Tibial artery (tissue), 4 donors: ENCODE measurements around the gene ARHGEF17.
A peak's percentile ranks its signal among the peaks of the same experiment; 100 is the strongest.

ENCODE experiments used
- DNase-seq, 2 donors: peaks; one replicate each; pipeline ENCODE4 v3.0.0-alpha.2; 2019
- H3K27ac ChIP-seq, 2 donors: fragments of 200-600 bp; sonication (generic) in 1 of 2; 1 replicate in 1 of 2; 2 replicates in 1 of 2; pipeline ENCODE4 v1.5.1; 2018 to 2019; ENCODE audit warnings: mild to moderate bottlenecking in 1 of 2
- H3K27me3 ChIP-seq, 2 donors: fragments of 200-600 bp; sonication (generic) in 1 of 2; one replicate each; pipeline versions ENCODE4 v1.5.1 to v1.6.0; 2016 to 2019
- H3K36me3 ChIP-seq, 3 donors: fragments of 200-600 bp; sonication (generic) in 2 of 3; one replicate each; pipeline ENCODE4 v1.5.1; 2016 to 2019; ENCODE audit warnings: mild to moderate bottlenecking in 2 of 3
- H3K4me1 ChIP-seq, 4 donors: fragments of 200-600 bp; sonication (generic) in 2 of 4; 1 replicate in 3 of 4; 2 replicates in 1 of 4; pipeline ENCODE4 v1.5.1; 2016 to 2019
- H3K4me3 ChIP-seq, 2 donors: fragments of 200-600 bp; sonication (generic) in 1 of 2; 1 replicate in 1 of 2; 2 replicates in 1 of 2; pipeline ENCODE4 v1.5.1; 2018 to 2019; ENCODE audit warnings: mild to moderate bottlenecking in 2 of 2
- H3K9me3 ChIP-seq, 3 donors: fragments of 200-600 bp; sonication (generic) in 1 of 3; one replicate each; pipeline ENCODE4 v1.5.1; 2016 to 2019
- intact Hi-C: fragments of 100-400 bp; cut with DNase I; formaldehyde crosslinking; loops from one replicate; pipeline ENCODE4 v1.15.0; 2023; ENCODE audit warnings: low total_unique reads
- TF ChIP-seq, protein P1 (sequence below), 2 experiments: fragments of 200-600 bp in 1 of 2; fragments of 450-650 bp in 1 of 2; IDR thresholded peaks; one replicate each; pipeline ENCODE4 v1.5.1; 2017 to 2019; ENCODE audit warnings: antibody characterized with exemption in 2 of 2, mild to moderate bottlenecking in 1 of 2, moderate library complexity in 1 of 2

ARHGEF17 gene

GRCh38 chr11:73311394-73311869, 3.4 kb downstream of the ARHGEF17 start:
- peak; percentile 26 to 82 for DNase-seq
- Histone ChIP-seq H3K4me1 (peaks cover 0 to 69% (median 59%) of the 10 kb centered on the region in 4 donors), H3K27ac (peak overlapping the region; percentile 97), H3K4me3 (peak overlapping the region; percentile 90 to 92), H3K9me3 (no peaks in the 10 kb centered on the region), H3K36me3 (peaks cover 0 to 16% (median 13%) of the 10 kb centered on the region in 3 donors), H3K27me3 (no peaks in the 10 kb centered on the region)
- TF ChIP-seq, protein P1, sequence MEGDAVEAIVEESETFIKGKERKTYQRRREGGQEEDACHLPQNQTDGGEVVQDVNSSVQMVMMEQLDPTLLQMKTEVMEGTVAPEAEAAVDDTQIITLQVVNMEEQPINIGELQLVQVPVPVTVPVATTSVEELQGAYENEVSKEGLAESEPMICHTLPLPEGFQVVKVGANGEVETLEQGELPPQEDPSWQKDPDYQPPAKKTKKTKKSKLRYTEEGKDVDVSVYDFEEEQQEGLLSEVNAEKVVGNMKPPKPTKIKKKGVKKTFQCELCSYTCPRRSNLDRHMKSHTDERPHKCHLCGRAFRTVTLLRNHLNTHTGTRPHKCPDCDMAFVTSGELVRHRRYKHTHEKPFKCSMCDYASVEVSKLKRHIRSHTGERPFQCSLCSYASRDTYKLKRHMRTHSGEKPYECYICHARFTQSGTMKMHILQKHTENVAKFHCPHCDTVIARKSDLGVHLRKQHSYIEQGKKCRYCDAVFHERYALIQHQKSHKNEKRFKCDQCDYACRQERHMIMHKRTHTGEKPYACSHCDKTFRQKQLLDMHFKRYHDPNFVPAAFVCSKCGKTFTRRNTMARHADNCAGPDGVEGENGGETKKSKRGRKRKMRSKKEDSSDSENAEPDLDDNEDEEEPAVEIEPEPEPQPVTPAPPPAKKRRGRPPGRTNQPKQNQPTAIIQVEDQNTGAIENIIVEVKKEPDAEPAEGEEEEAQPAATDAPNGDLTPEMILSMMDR (IDR thresholded peaks at IDR 0.05): no peak
- intact Hi-C loops: no loop called here

DNA sequence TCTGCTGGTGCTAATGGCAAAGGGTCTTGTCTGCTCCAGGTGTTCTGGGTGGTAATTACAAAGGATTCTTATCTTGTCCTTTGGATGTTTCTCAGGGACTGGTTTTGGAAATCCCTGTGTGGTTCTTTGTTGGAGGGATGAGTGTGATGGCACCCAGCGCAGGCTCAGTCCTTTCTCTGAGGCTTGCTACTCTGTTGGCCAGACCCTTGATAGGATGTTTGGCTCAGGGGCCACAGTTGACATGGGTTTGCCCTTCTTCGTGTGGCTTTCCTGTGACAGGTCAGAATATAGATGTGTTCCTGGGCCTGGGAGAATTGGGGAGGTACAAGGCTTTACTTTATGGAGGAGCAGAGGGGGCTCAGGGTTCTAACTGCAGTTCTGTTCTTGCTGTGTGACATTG, 4.0 kb downstream of the ARHGEF17 start:
- Histone ChIP-seq H3K4me1 (peaks cover 0 to 75% (median 60%) of the 10 kb centered on the region in 4 donors), H3K27ac (peak overlapping the region; percentile 97), H3K36me3 (peaks cover 0 to 16% (median 13%) of the 10 kb centered on the region in 3 donors), H3K27me3 (no peaks in the 10 kb centered on the region), H3K9me3 (no peaks in the 10 kb centered on the region), H3K4me3 (peak overlapping the region; percentile 90 to 92)
- intact Hi-C loops: no loop called here
- DNase-seq: no peak
- TF ChIP-seq, protein P1 (IDR thresholded peaks at IDR 0.05): no peak

- Histone ChIP-seq H3K27me3 (no peaks in the 10 kb centered on the region), H3K36me3 (peaks cover 0 to 16% (median 13%) of the 10 kb centered on the region in 3 donors), H3K4me1 (peaks cover 0 to 84% (median 66%) of the 10 kb centered on the region in 4 donors), H3K27ac (peak overlapping the region; percentile 97), H3K9me3 (no peaks in the 10 kb centered on the region), H3K4me3 (peak overlapping the region; percentile 90 to 92)
- intact Hi-C loops: no loop called here
- TF ChIP-seq, protein P1 (IDR thresholded peaks at IDR 0.05): no peak
- DNase-seq: peak in 1 of 2 donors; percentile 41
Observed at GRCh38 chr11:73312851-73313327, 4.8 kb downstream of the ARHGEF17 start.

GRCh38 chr11:73313652-73314051, 5.6 kb downstream of the ARHGEF17 start:
- DNase-seq: no peak
- TF ChIP-seq, protein P1 (IDR thresholded peaks at IDR 0.05): no peak
- Histone ChIP-seq H3K9me3 (no peaks in the 10 kb centered on the region), H3K36me3 (peaks cover 0 to 16% (median 13%) of the 10 kb centered on the region in 3 donors), H3K27ac (peak overlapping the region; percentile 97), H3K4me3 (peak overlapping the region; percentile 90 to 92), H3K4me1 (peaks cover 0 to 91% (median 74%) of the 10 kb centered on the region in 4 donors), H3K27me3 (no peaks in the 10 kb centered on the region)
- intact Hi-C loops: no loop called here

- TF ChIP-seq, protein P1 (IDR thresholded peaks at IDR 0.05): no peak
- Histone ChIP-seq H3K27me3 (no peaks in the 10 kb centered on the region), H3K36me3 (peaks cover 0 to 16% (median 13%) of the 10 kb centered on the region in 3 donors), H3K4me1 (peaks cover 0 to 98% (median 79%) of the 10 kb centered on the region in 4 donors), H3K27ac (peak overlapping the region; percentile 97), H3K9me3 (no peaks in the 10 kb centered on the region), H3K4me3 (peak overlapping the region; percentile 90 to 92)
- peak in 1 of 2 donors; percentile 82 for DNase-seq
- intact Hi-C loops: no loop called here
Observed at GRCh38 chr11:73314117-73314961, 6.3 kb downstream of the ARHGEF17 start.
